Measurements from ENCODE around the gene ARHGEF37.

DNA sequence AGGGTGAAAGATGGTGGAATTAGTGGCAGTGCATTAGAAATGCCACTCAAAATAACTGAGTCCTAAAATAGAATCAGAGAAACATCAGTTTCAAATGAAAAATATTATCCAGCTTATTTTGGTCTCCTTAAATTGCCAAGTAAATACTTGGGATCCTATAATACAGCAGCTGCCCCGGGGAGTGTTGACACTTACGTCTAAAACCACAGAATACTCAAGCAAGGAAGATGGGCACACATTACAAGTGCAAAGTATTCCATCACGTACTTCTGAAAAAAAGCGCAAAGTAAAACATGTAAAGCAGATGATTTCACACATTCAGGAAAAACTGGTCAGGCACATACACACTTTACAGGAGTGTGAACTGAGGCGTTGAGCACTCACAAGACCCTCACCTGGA, 2.4 kb upstream of the ARHGEF37 start:
- TF ChIP-seq, protein P1, sequence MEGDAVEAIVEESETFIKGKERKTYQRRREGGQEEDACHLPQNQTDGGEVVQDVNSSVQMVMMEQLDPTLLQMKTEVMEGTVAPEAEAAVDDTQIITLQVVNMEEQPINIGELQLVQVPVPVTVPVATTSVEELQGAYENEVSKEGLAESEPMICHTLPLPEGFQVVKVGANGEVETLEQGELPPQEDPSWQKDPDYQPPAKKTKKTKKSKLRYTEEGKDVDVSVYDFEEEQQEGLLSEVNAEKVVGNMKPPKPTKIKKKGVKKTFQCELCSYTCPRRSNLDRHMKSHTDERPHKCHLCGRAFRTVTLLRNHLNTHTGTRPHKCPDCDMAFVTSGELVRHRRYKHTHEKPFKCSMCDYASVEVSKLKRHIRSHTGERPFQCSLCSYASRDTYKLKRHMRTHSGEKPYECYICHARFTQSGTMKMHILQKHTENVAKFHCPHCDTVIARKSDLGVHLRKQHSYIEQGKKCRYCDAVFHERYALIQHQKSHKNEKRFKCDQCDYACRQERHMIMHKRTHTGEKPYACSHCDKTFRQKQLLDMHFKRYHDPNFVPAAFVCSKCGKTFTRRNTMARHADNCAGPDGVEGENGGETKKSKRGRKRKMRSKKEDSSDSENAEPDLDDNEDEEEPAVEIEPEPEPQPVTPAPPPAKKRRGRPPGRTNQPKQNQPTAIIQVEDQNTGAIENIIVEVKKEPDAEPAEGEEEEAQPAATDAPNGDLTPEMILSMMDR (conservative IDR thresholded peaks at IDR 0.05; ENCODE audit: low read length), result no peak
- TF ChIP-seq EZH2phosphoT487 (IDR thresholded peaks at IDR 0.05; ENCODE audit: borderline replicate concordance, low read depth, low read length), result no peak

All from OCI-LY7 (cell line).